H7 (cell line): ENCODE measurements around the gene SERINC2. TPM values are rescaled to one million over a fixed set of nuclear protein-coding genes. Genes with fewer than 3 reads are reported as not detected.
"Not testable (repeated sequence)": the region's sequence is repeated elsewhere in the genome, so short reads cannot be mapped to it uniquely, and the experiment has no call there.

Source experiments
- DNase-seq: peaks from one replicate; pipeline ENCODE4 v3.0.0; 2012
- H3K27me3 ChIP-seq: 2 replicates; pipeline ENCODE4 v1.6.0; 2011; ENCODE audit warnings: mild to moderate bottlenecking, low read length; ENCODE audit not compliant: control insufficient read depth, insufficient read depth
- H3K36me3 ChIP-seq: replicated peaks from 2 replicates; pipeline ENCODE4 v1.5.1; 2011; ENCODE audit warnings: low read length; ENCODE audit not compliant: control insufficient read depth, insufficient read depth
- H3K4me3 ChIP-seq: 2 replicates; pipeline ENCODE4 v1.5.1; 2011; ENCODE audit warnings: low read depth, mild to moderate bottlenecking, control low read depth, low read length, moderate library complexity; ENCODE audit not compliant: insufficient read depth
- total RNA-seq: library from RNA; depleted of rRNA; stranded (reverse); fragments of >200 nt; shearing (Covaris generic); gene quantifications from 2 replicates; pipeline ENCODE4 v1.2.3, GENCODE V29; 2014

SERINC2 gene
- total RNA-seq, 1 experiment from 2014 or later = 40.0 TPM

DNA sequence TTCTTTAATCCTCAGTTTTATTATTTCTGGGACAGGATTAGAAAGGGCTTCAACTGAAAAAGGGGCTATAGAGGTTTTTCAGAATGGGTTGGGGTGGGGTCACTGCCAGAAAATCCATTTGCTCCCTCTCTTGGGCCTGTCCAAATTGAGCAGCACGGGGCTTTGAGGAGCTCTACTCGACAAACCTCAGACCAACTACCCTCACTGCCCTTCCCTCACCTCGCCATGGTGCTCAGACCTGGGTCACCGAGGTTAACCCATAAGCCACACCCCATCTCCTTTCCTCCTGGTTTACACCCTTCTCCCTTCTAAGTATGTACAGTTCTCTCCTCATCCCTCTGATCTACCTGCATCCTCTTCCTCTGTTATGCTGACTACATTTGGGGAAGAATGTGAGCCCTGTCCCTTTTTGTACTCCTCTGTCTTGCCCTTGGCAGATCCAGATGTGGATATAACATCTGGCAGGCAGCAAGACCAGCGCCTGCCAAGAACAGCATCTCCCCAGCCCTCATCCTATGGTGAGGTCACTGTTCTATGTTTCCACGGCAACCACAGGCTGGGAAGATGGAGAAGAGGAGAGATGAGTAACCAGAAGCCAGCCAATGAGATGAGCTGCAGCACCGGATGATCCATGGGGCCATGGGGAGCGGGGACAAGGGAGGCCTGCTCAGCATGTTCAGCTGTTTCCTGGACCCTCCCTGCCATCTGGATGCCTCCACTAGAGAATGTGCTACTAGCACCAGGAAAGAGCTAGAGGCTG is 36.5 kb upstream of the SERINC2 start:
- DNase-seq = peak; percentile 73
- Histone ChIP-seq H3K4me3 (no peak overlapping the region), H3K27me3 (peaks cover 3% of the 10 kb centered on the region; the same call in 1 of the 2 replicates), H3K36me3 (no peaks in the 10 kb centered on the region)

DNA sequence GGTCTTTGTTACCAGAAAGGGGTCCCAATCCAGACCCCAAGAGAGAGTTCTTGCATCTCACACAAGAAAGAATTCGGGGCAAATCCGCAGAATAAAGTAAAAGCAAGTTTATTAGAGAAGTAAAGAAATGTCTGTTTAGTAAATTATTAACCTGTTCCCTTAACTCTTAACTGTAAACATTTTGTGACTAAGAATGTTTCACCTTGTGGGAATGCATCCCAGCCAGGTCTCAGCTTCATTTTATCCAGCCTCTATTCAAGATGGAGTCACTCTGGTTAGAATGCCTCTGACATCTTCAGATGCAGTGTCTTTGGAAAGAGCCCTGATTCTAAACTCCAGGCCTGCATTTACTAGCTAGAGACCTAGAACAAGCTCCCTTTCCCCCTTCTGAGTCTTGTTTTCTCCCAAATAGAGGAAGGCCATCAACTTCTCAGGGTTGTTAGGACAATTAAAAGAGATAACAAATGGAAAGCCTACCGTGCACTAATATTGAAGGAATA is 35.6 kb upstream of the SERINC2 start:
- DNase-seq = no peak
- H3K4me3 ChIP-seq = no peak overlapping the region
- H3K36me3 ChIP-seq = no peaks in the 10 kb centered on the region
- no peaks in the 10 kb centered on the region; the same call in 1 of the 2 replicates for H3K27me3 ChIP-seq

DNA sequence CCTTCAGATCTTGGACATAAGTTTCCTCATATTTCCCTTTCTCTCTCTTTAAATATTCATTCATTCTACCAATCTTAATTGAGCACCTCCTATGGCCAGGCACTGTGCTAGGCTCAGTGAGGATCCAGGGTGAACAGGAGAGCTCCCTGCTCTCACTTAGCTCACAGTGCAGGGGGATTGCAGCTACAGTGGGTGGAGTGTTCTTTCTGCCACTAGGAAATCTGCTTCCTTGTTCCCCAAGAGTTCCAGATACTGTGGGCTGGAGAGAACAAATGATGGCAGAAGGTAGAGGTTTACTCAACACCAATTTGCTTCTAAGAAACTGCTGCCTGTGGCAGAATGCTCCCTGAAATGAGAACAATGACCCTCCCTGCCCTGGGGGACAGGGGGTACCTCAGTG is 35.0 kb upstream of the SERINC2 start:
- no peak for DNase-seq
- no peak overlapping the region for H3K4me3 ChIP-seq
- H3K36me3 ChIP-seq = no peaks in the 10 kb centered on the region
- no peaks in the 10 kb centered on the region for H3K27me3 ChIP-seq

DNA sequence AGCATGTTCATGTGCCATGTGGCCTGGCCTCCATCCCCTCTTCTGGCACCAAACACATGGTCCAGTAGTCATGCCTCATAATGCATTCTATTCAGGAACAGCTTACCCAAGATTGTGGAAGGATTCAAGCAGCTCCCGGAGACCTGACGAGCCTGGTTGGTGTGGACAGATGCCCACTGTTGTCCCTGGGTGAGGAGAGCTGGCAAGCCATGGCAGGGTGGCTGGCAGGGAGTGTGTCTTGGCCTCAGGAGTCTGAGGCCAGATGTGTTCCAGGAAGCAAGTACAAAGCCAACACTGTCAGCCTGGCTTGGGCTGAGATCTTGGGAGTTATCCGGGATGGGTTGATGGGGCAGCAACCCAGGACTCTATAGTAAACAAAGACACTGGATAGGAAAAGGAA is 32.8 kb upstream of the SERINC2 start:
- Histone ChIP-seq H3K36me3 (no peaks in the 10 kb centered on the region), H3K27me3 (no peaks in the 10 kb centered on the region), H3K4me3 (no peak overlapping the region)
- DNase-seq = no peak

DNA sequence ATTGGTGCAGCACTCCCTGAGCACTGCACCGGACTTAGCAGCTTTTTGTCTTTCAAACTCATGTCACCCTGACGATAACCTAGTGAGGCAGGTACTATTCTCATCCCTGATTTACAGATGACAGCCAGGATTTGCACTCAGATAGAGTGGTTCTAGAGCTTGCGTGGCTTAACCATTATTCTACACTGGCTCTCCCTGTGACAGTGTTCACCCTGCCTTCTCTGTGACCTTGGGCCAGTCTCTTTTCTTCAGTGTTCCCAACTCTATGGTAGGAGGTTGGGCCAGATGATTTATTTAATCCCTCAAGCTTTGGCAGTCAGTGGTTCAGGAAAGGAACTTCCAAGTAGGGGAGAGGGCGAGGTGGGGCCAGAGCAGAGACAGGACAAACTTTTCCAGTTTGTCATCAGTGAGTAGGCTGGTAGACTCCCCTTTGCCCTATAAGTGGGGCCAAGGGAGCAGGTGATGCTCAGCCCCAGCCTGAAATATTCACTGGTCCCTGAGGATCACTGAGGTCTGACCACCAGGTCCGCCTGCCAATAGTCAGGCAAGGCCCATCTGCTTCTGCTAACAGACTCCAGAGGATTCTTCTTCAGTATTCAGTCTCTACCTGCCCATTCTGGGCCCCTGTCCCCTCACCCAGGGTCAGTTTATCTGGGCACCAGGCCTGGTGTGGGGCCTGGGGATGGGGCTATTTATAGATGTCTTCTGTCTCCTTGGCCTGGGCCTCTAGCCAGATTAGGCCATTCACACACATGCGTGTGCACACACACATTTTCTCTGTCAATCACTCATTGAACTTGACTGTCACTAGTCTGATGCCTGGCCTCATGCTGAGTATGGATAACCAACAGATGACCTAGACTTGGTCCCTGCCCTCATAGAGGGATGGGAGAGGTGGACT is 31.4 kb upstream of the SERINC2 start:
- Histone ChIP-seq H3K4me3 (no peak overlapping the region), H3K27me3 (no peaks in the 10 kb centered on the region), H3K36me3 (no peaks in the 10 kb centered on the region)
- no peak for DNase-seq

DNA sequence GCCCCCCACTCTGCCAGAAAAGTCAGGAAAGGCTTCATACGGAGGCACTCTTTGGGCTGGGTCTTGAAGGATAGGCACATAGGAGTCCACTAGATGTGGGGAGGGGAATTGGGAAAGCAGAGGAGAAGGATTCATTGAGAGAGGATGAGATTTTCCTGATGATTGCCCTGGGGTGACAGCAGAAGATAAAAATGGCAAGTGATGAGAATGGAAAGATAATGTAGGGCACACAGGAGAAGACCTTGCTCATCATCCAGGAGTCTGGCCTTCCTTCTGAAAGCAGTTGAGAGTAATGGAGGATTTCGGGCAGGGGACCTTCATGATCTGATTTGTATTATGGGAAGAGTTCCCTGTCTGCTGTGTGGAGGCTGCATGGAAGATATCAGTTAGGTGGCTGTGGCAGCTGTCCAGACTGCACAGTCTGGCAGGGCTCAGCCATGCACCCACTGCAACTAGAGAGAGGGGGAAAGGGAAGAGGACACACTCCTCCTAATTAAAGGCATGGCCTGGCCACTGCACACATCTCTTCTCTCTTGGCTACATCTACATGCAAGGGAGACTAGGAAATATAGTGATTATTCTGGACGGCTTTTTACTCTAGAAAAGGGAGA is 30.5 kb upstream of the SERINC2 start:
- DNase-seq = no peak
- H3K27me3 ChIP-seq = no peaks in the 10 kb centered on the region
- H3K36me3 ChIP-seq = no peaks in the 10 kb centered on the region
- no peak overlapping the region for H3K4me3 ChIP-seq

DNA sequence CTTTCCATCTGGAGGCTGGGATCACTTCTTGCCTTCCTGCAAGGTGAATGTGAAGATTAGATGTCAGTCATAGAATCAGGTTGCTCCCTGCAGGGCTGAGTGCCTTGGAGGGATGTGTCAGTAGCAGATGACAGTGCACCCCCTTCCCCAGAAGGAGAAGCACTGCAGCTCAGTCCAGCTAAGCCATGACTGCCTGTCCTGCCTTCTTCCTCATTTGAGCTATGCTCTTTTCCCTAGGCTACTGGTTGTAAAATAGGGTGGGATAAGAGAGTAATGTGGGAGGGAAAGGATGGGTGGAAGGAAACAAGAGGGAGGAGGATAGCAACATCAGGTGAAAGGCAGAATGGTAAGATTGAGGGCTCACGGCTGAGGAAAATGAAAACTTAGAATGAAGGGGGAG is 29.0 kb upstream of the SERINC2 start:
- DNase-seq = no peak
- H3K4me3 ChIP-seq = no peak overlapping the region
- no peaks in the 10 kb centered on the region for H3K27me3 ChIP-seq
- H3K36me3 ChIP-seq = no peaks in the 10 kb centered on the region

DNA sequence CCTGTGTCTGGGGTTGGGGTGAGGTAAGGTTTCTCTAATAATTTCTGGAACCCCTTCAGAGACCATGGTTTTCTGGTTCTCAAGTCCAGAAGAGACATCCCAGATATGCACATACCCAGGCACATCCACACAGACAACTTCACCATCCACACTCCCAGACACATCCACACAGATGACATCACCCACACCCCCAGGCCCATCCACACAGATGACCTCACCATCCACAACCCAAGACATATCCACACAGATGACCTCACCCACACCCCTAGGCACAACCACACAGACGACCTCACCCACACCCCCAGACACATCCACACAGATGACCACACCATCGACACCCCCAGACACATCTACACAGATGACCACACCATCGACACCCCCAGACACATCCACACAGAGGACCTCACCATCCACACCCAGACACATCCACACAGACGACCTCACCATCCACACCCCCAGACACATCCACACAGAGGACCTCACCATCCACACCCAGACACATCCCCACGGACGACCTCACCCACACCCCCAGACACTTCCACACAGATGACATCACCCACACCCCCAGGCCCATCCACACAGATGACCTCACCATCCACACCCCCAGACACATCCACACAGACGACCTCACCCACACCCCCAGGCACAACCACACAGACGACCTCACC is 26.3 kb upstream of the SERINC2 start:
- not testable (repeated sequence) for H3K27me3 ChIP-seq, H3K4me3 ChIP-seq, H3K36me3 ChIP-seq, DNase-seq

DNA sequence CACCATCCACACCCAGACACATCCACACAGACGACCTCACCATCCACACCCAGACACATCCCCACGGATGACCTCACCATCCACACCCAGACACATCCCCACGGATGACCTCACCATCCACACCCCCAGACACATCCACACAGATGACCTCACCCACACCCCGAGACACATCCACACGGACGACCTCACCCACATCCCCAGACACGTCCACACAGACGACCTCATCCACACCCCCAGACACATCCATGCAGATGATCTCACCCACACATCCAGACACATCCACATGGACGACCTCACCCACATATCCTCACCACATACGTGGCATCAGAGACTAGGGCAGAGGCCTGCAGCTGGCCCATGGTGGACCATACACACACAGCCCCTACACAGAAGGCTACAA is 25.4 kb upstream of the SERINC2 start:
- Histone ChIP-seq H3K27me3 (no peaks in the 10 kb centered on the region), H3K36me3 (no peaks in the 10 kb centered on the region), H3K4me3 (no peak overlapping the region)
- DNase-seq = no peak

DNA sequence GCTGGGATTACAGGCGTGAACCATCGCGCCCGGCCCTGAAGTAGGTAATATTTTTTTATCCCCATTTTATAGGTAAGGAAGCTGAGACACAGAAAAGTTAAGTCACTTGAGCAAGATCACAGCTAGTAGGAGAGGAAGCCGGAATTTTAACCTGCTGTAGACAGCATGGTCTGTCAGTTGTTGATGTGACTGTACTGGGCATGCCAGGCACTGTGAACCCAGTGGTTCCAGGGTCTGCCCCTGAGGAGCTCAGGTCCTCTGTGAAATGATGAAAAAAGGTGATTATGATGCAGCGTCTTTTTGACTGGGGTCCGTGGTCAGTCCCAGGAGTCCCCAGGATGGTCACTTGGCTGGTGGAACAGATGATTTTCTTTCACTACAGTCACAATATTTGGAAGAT is 23.4 kb upstream of the SERINC2 start:
- no peak overlapping the region for H3K4me3 ChIP-seq
- no peaks in the 10 kb centered on the region for H3K36me3 ChIP-seq
- no peaks in the 10 kb centered on the region for H3K27me3 ChIP-seq
- DNase-seq = no peak

DNA sequence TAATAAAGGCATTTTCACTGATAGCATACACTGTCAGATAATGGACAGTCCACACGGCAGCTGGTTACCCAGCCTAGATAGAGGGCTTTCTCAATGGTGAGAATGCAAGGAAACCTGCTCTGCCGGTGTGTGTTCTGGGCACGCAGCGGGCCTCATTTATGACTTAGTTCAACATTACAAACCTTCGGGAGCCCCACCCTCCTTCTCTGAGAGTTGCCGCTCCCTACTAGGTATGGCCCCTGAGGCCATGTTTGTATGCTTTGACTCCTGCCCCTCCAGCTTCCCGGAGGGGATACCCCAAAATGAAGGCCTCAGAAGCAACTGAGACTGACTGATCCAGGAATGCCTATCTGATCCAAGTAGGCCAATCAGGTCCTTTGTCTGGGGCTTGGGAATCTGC is 22.9 kb upstream of the SERINC2 start:
- Histone ChIP-seq H3K27me3 (no peaks in the 10 kb centered on the region), H3K36me3 (no peaks in the 10 kb centered on the region), H3K4me3 (no peak overlapping the region)
- no peak for DNase-seq

DNA sequence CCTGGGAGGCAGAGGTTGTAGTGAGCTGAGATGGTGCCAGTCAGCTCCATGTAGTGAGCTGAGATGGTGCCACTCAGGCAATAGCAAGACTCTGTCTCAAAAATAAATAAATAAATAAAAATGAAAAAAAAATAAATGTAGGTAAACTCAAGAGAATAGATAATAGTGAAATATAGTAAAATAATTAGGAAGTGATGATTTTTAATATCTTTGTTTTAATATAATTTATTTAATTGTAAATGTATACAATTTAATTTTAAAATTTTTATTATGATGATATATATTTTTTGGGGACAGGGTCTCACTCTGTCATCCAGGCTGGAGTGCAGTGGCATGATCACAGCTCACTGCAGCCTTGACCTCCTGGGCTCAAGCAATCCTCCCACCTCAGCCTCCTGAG is 19.6 kb upstream of the SERINC2 start:
- no peaks in the 10 kb centered on the region for H3K27me3 ChIP-seq
- DNase-seq = no peak
- no peaks in the 10 kb centered on the region for H3K36me3 ChIP-seq
- H3K4me3 ChIP-seq = no peak overlapping the region

DNA sequence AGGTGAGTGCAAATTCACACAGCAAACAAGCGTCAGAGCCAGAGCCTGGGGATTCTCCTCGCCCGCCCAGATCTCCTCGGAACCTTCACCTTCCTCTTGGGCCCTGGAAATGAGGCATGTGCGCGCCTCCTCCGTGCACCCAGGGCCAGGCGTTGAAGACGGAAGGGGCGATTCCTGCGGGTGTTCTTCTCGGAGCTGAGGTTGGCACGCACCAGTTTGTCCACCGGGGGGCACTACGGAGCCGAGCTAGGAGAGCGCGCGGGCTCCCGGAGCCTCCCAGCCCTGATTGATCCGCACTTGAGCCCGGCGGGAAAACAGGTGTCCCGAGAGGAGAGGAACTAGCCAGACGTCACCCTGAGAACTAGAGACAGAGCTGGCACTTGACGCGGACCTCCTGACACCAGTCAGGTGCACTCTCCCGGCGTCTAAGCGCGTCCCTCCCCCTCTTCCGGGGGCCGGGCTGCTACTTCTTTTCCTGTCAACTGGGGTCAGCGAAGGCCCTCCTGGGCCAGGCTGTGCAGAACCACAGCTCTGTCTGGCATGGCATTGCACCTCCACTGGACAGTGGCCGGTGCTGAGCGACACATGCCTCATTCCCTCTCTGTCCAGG is 18.3 kb upstream of the SERINC2 start:
- Histone ChIP-seq H3K4me3 (peak overlapping the region; percentile 41), H3K27me3 (no peaks in the 10 kb centered on the region), H3K36me3 (no peaks in the 10 kb centered on the region)
- DNase-seq = peak; percentile 94
